Measurements from ENCODE around the gene IL2RA. TPM values are rescaled to one million over a fixed set of nuclear protein-coding genes. Genes with fewer than 3 reads are reported as not detected.

Gene IL2RA
- total RNA-seq, 1 donor from 2014 or later: 4.3 TPM

GRCh38 chr10:6069081-6069931 lies 7.1 kb upstream of the IL2RA start:
- H3K4me1 ChIP-seq: peaks cover 53% of the 10 kb centered on the region
- H3K36me3 ChIP-seq: no peaks in the 10 kb centered on the region
- intact Hi-C loops (cut with DNase I): loop anchor here (10.0 kb wide), 1 partner anchor 55 kb away; no protein-coding TSS in a partner anchor
- H3K4me3 ChIP-seq: no peak overlapping the region
- no peaks in the 10 kb centered on the region for H3K27me3 ChIP-seq
- DNase-seq (no peak), ATAC-seq (no peak)
- H3K9me3 ChIP-seq: no peaks in the 10 kb centered on the region
- peak overlapping the region; percentile 3 for H3K27ac ChIP-seq
- no peak for TF ChIP-seq CTCF (IDR thresholded peaks at IDR 0.05)

- H3K9me3 ChIP-seq: no peaks in the 10 kb centered on the region
- peaks cover 53% of the 10 kb centered on the region for H3K4me1 ChIP-seq
- H3K4me3 ChIP-seq: no peak overlapping the region
- no peaks in the 10 kb centered on the region for H3K27me3 ChIP-seq
- intact Hi-C loops (cut with DNase I): loop anchor here (10.0 kb wide), 1 partner anchor 54 kb away; no protein-coding TSS in a partner anchor
- H3K36me3 ChIP-seq: no peaks in the 10 kb centered on the region
- DNase-seq: no peak
- peak; percentile 76 for ATAC-seq
- TF ChIP-seq CTCF (IDR thresholded peaks at IDR 0.05): no peak
- H3K27ac ChIP-seq: peak overlapping the region; percentile 3
These were observed 6.3 kb upstream of the IL2RA start for GRCh38 chr10:6068422-6068821.

- ATAC-seq: no peak
- peaks cover 53% of the 10 kb centered on the region for H3K4me1 ChIP-seq
These were observed 5.8 kb upstream of the IL2RA start for GRCh38 chr10:6068006-6068405.

GRCh38 chr10:6067457-6067856 lies 5.3 kb upstream of the IL2RA start:
- Histone ChIP-seq H3K27me3 (no peaks in the 10 kb centered on the region), H3K27ac (no peak overlapping the region), H3K36me3 (no peaks in the 10 kb centered on the region), H3K9me3 (no peaks in the 10 kb centered on the region), H3K4me1 (peaks cover 53% of the 10 kb centered on the region), H3K4me3 (no peak overlapping the region)
- intact Hi-C loops (cut with DNase I): loop anchor here (10.0 kb wide), 1 partner anchor 53 kb away; no protein-coding TSS in a partner anchor
- no peak for DNase-seq
- no peak for TF ChIP-seq CTCF (IDR thresholded peaks at IDR 0.05)
- no peak for ATAC-seq

More at GRCh38 chr10:6068006-6068405, 5.8 kb upstream of the IL2RA start:
- no peak for DNase-seq
- no peaks in the 10 kb centered on the region for H3K27me3 ChIP-seq
- TF ChIP-seq CTCF (IDR thresholded peaks at IDR 0.05): no peak
- no peaks in the 10 kb centered on the region for H3K9me3 ChIP-seq
- peak overlapping the region; percentile 3 for H3K27ac ChIP-seq
- no peak overlapping the region for H3K4me3 ChIP-seq
- intact Hi-C loops (cut with DNase I): loop anchor here (10.0 kb wide), 1 partner anchor 53 kb away; no protein-coding TSS in a partner anchor
- no peaks in the 10 kb centered on the region for H3K36me3 ChIP-seq

- TF ChIP-seq CTCF (IDR thresholded peaks at IDR 0.05): no peak
- Histone ChIP-seq H3K27me3 (no peaks in the 10 kb centered on the region), H3K4me1 (peaks cover 37% of the 10 kb centered on the region), H3K4me3 (no peak overlapping the region), H3K36me3 (no peaks in the 10 kb centered on the region), H3K9me3 (no peaks in the 10 kb centered on the region), H3K27ac (peak overlapping the region; percentile 61)
- no peak for DNase-seq
- peak; percentile 69 for ATAC-seq
- intact Hi-C loops (cut with DNase I): loop anchor here (10.0 kb wide), 1 partner anchor 51 kb away; no protein-coding TSS in a partner anchor
These were observed 3.7 kb upstream of the IL2RA start for GRCh38 chr10:6065835-6066234.

Measured in upper lobe of right lung (tissue), 1 donor.